ENCODE measurements around the gene WDFY4.

Gene WDFY4

DNA sequence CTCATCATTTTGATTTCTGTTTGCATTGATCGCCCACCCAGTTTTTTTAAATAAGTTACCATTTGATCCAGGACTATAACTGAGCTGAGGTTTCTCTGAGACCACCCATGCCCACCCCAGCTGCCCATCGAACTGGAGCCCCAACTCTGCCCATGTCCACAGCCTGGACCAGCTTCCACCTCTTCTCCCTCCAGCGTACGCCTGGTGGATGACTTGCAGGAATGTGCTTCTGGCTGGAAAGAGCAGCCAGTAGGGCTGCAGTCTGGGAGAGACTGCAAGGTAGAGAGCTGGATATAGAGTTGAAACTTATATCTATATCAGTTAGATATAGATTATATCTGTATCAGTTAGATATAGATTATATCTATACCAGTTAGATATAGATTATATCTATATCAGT, 280.8 kb downstream of the WDFY4 start:
- H3K4me3 ChIP-seq (IDR thresholded peaks at IDR 0.05; ENCODE audit: insufficient read depth, low read depth, low read length) = no peak overlapping the region
- TF ChIP-seq, protein P1, sequence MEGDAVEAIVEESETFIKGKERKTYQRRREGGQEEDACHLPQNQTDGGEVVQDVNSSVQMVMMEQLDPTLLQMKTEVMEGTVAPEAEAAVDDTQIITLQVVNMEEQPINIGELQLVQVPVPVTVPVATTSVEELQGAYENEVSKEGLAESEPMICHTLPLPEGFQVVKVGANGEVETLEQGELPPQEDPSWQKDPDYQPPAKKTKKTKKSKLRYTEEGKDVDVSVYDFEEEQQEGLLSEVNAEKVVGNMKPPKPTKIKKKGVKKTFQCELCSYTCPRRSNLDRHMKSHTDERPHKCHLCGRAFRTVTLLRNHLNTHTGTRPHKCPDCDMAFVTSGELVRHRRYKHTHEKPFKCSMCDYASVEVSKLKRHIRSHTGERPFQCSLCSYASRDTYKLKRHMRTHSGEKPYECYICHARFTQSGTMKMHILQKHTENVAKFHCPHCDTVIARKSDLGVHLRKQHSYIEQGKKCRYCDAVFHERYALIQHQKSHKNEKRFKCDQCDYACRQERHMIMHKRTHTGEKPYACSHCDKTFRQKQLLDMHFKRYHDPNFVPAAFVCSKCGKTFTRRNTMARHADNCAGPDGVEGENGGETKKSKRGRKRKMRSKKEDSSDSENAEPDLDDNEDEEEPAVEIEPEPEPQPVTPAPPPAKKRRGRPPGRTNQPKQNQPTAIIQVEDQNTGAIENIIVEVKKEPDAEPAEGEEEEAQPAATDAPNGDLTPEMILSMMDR (conservative IDR thresholded peaks at IDR 0.05; ENCODE audit: low read depth, low read length) = no peak
- no peak overlapping the region for H2AFZ ChIP-seq (ENCODE audit: low read depth)
- H3K4me1 ChIP-seq (ENCODE audit: low read depth, poor library complexity, severe bottlenecking) = no peaks in the 10 kb centered on the region
- no peaks in the 10 kb centered on the region for H3K27me3 ChIP-seq (ENCODE audit: insufficient read depth, low read depth)
- H3K79me2 ChIP-seq (ENCODE audit: insufficient read depth, low read depth) = no peaks in the 10 kb centered on the region
- H3K9ac ChIP-seq = no peak overlapping the region
- H3K36me3 ChIP-seq (ENCODE audit: insufficient read depth) = no peaks in the 10 kb centered on the region
- H3K27ac ChIP-seq = no peak overlapping the region
- H4K20me1 ChIP-seq (ENCODE audit: insufficient read depth) = no peaks in the 10 kb centered on the region
- no peak overlapping the region for H3K4me2 ChIP-seq

DNA sequence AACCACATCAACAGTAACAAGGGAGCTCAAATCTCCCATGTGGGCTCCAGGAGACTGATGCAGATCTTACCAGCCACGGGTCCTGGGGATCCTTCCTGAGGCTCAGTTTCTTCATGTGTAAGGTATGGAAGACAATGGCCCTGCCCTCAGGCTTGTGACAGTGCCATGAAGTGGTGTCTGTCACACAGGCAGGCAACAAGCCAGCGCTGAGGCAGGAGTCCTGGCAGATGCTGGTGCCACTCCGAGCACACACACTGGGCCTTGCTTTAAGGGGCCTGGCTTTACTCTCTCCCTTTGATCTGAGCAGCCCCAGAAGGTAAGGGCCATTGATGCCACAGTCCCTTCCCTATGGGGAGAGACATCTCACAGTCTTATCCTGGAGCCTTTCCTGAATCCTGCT, 283.4 kb downstream of the WDFY4 start:
- Histone ChIP-seq H3K4me1 (ENCODE audit: low read depth, poor library complexity, severe bottlenecking) (no peaks in the 10 kb centered on the region), H2AFZ (ENCODE audit: low read depth) (no peak overlapping the region)

DNA sequence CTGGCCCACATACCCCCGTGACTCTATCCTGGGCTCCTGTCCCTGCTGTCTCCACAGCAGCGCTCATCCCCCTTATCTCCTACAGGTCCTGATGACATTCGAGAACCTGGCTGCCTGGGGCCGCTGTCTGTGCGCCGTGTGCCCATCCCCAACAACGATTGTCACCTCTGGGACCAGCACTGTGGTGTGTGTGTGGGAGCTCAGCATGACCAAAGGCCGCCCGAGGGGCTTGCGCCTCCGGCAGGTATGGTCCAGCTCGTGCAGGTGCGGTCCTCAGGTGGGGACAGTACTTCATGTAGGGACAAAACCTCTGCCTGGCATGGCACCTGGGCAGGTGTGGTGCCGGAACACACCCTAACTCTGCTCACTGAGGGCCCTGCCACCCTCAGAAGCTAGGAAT, 285.4 kb downstream of the WDFY4 start:
- H3K4me2 ChIP-seq = no peak overlapping the region
- no peak overlapping the region for H3K4me3 ChIP-seq (IDR thresholded peaks at IDR 0.05; ENCODE audit: insufficient read depth, low read depth, low read length)
- H4K20me1 ChIP-seq (ENCODE audit: insufficient read depth) = no peaks in the 10 kb centered on the region
- no peaks in the 10 kb centered on the region for H3K36me3 ChIP-seq (ENCODE audit: insufficient read depth)
- H3K27ac ChIP-seq = no peak overlapping the region
- H2AFZ ChIP-seq (ENCODE audit: low read depth) = no peak overlapping the region
- no peaks in the 10 kb centered on the region for H3K79me2 ChIP-seq (ENCODE audit: insufficient read depth, low read depth)
- H3K9ac ChIP-seq = no peak overlapping the region
- TF ChIP-seq, protein P1 (conservative IDR thresholded peaks at IDR 0.05; ENCODE audit: low read depth, low read length) = no peak
- no peaks in the 10 kb centered on the region for H3K4me1 ChIP-seq (ENCODE audit: low read depth, poor library complexity, severe bottlenecking)
- no peaks in the 10 kb centered on the region for H3K27me3 ChIP-seq (ENCODE audit: insufficient read depth, low read depth)

More for the DNA sequence above, 283.4 kb downstream of the WDFY4 start:
- Histone ChIP-seq H3K79me2 (ENCODE audit: insufficient read depth, low read depth) (no peaks in the 10 kb centered on the region), H3K36me3 (ENCODE audit: insufficient read depth) (no peaks in the 10 kb centered on the region), H3K27me3 (ENCODE audit: insufficient read depth, low read depth) (no peaks in the 10 kb centered on the region), H3K4me2 (no peak overlapping the region), H3K9ac (no peak overlapping the region), H3K4me3 (IDR thresholded peaks at IDR 0.05; ENCODE audit: insufficient read depth, low read depth, low read length) (no peak overlapping the region), H3K27ac (no peak overlapping the region), H4K20me1 (ENCODE audit: insufficient read depth) (no peaks in the 10 kb centered on the region)
- TF ChIP-seq, protein P1 (conservative IDR thresholded peaks at IDR 0.05; ENCODE audit: low read depth, low read length) = no peak

DNA sequence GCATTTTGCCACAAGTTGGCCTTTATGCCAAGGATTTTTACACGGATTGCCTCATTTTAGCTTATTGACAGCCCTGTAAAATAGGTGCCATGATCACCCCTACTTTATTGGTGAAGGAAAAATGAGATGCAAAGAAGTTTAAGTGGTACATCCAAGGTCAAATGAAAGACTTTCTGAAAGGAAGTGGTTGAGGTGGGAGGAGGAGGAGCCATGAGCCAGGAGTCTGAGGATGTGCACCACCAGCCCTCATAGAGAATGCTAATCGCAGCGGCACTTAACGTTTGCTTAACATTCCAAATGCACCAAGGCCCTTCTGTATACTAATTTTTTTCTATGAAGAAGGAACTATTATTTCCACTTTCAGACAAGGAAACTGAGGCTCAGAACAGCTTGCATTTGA, 286.0 kb downstream of the WDFY4 start:
- Histone ChIP-seq H4K20me1 (ENCODE audit: insufficient read depth) (no peaks in the 10 kb centered on the region), H3K4me3 (IDR thresholded peaks at IDR 0.05; ENCODE audit: insufficient read depth, low read depth, low read length) (no peak overlapping the region), H3K79me2 (ENCODE audit: insufficient read depth, low read depth) (no peaks in the 10 kb centered on the region), H3K27me3 (ENCODE audit: insufficient read depth, low read depth) (no peaks in the 10 kb centered on the region), H3K27ac (no peak overlapping the region), H3K4me2 (no peak overlapping the region), H3K4me1 (ENCODE audit: low read depth, poor library complexity, severe bottlenecking) (no peaks in the 10 kb centered on the region), H2AFZ (ENCODE audit: low read depth) (no peak overlapping the region), H3K9ac (no peak overlapping the region), H3K36me3 (ENCODE audit: insufficient read depth) (no peaks in the 10 kb centered on the region)
- TF ChIP-seq, protein P1 (conservative IDR thresholded peaks at IDR 0.05; ENCODE audit: low read depth, low read length) = no peak

All from KMS-11 (cell line).